GM12874 (cell line): Measurements from ENCODE around the gene ITGA8.

Experiments
- TF ChIP-seq, protein P1 (sequence below): IDR thresholded peaks from 2 replicates; pipeline ENCODE4 v1.5.1; 2011; ENCODE audit warnings: low read depth, mild to moderate bottlenecking, control low read depth, low read length, moderate library complexity; ENCODE audit not compliant: insufficient read depth

Gene ITGA8

DNA sequence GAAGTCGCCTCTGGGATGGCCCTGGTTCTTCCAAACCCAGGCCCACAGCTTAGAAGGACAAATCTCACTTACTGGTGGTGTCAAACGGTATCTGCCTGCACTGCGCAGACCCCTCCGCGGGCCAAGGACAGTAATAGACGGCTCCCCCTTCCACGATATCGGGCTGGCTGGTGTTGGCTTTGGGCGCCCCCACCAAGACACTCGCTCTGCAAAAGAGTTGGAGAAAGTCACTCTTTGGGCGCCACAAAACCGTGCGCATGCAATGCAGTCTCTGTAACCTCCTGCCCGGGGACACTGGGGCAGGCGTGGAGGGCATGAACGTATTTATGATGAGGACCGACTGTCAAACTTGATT lies 1.1 kb downstream of the ITGA8 start:
- TF ChIP-seq, protein P1, sequence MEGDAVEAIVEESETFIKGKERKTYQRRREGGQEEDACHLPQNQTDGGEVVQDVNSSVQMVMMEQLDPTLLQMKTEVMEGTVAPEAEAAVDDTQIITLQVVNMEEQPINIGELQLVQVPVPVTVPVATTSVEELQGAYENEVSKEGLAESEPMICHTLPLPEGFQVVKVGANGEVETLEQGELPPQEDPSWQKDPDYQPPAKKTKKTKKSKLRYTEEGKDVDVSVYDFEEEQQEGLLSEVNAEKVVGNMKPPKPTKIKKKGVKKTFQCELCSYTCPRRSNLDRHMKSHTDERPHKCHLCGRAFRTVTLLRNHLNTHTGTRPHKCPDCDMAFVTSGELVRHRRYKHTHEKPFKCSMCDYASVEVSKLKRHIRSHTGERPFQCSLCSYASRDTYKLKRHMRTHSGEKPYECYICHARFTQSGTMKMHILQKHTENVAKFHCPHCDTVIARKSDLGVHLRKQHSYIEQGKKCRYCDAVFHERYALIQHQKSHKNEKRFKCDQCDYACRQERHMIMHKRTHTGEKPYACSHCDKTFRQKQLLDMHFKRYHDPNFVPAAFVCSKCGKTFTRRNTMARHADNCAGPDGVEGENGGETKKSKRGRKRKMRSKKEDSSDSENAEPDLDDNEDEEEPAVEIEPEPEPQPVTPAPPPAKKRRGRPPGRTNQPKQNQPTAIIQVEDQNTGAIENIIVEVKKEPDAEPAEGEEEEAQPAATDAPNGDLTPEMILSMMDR = no peak

DNA sequence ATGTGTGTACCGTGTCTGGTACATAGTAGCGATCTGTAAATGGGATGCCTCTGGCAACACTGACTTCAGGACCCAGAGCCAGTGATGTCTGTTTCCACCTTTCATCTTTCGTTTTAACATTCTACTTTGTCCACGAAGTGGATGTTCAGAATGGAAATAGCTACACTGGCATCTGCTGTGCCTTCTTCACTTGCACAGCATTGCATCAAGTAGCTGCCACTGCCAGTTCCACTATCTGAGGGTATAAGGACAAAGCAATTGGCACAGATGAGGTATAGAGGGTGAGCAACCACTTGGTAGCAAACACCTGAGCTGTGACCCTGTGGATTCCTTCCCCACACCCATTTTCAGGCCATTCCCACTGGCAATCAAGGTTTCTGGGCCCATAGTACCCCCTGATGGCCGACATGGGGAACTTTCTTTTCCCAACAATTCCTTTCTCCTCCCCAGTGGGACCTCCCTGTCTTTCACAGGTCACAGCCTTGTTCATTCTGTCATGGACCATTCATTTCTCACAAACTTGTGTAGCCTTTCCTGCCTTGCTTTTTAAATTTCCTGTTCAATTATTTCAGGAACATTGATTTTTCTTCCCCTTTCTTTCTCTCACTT lies 4.0 kb downstream of the ITGA8 start:
- TF ChIP-seq, protein P1 = 0 out of 2 replicates have a peak, but pooled peaks have one; percentile 9

DNA sequence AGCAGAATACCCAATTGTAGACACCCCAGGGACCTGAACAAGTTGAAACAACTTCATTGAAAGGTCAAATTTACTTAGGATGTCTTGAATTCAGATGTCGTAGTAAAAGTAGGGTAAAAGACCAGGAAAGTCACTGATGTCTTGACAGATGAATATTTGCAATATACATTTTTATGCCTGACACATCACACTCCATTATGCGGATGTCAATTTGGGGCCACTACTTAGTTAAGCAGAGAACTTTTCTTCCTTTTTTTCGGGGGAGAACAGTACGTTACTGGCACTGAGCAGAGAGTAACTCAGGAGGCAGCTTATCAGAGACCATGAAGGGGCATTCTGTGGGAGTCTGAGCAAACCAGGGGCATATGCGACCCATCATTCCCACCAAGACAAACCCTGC lies 4.9 kb downstream of the ITGA8 start:
- TF ChIP-seq, protein P1 = no peak

DNA sequence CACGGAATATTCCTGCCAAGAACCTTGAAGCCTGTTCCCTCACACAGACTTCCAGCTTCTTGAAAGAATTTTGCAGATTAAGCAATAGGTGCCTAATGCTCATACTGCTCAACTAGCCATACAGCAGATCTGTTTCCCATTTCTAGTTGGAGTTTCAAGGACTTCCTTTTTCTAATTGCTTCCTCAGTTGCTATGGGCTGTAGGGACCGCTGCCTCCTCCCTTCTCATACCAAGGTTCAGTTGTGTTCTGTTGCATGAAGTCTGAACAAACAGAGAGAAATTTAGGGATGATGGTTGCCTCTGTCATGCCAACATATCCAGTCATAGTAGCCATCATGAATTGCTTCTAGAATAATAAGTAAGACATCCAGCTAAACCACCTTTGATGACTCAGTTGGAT lies 6.8 kb downstream of the ITGA8 start:
- TF ChIP-seq, protein P1 = no peak

DNA sequence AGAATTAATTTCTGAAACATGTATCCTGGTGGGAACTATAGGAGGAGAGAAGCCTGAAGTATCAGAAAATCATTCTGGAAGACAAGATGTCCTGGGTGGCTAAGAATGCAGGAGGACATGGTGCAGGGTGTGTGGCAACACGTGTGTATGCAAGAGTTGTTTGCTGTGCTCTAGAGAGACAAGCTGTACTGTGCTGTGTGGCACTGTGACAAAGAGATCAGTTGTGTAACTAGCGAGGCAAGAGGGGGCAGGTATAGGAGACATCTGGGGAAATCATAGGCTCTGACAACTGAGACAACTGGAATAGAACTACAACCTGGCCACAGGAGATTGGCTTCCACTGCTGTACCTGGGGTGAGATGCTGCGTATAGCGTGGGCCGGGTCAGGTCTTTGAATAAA lies 9.3 kb downstream of the ITGA8 start:
- TF ChIP-seq, protein P1 = no peak

DNA sequence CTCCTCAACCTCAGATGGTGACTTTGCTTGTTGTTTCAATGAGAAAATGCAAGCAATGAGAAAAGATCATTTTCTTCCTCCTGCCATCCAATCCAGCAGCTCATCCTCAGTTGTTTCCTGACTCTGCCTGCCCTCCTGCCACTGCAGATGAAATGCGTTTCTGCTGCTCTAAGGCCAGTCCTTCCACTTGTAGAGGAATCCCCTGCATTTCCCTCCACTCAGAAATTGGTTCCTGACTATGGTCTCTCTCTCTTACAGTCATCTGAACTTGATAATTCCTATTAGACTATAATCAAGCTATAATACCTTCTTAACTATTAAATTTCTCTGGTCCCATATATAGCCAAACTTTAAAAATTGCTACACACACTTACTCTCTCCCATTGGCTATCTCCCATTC lies 14.4 kb downstream of the ITGA8 start:
- TF ChIP-seq, protein P1 = no peak

DNA sequence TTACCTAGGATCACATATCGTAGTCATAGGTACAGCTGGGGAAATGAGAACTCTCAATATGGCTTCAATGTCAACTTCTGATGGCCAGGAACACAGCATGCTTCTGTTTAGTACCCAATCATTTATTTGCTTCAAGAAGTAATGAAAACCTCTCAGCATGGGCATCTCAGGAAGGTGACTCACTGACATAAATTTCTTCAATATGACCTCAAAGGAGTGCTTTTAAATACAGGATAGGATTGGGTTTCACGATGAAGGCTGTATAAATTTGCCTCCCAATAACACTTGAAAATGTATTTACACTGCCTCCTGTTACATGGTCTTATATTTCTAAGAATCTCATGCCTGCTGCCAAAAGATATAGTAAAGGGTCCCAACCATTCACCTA lies 15.1 kb downstream of the ITGA8 start:
- TF ChIP-seq, protein P1 = no peak

DNA sequence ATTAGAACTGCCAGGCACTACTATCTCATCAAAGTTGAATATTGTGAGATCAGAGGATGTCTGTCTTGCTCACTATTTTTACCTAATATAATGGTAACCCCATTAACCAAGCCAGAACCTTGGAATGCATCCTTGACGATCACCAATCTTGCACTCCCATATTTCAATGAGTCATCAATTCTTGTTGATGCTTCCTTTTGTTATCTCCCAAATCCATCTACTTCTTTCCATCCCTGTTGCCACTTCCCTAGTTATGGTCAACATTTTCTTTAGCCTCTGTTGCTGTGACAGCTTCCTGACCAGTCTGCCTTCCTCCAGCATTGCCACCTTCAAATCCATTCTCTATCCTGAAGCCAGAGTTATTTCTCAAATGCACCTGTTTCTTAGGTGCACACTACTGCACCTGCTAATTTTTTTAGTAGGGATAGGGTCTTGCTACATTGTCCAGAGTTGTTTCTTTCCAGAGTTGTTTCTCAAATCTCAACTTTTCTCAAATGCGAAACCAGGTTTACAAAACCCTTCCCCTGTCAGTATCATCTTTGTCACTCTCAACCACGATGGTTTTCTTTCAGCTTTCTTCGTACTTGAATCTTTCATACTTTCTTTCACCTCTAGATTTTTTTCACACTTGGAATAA lies 15.7 kb downstream of the ITGA8 start:
- TF ChIP-seq, protein P1 = no peak
